GM12878 (cell line): ENCODE data around the gene HOATZ. TPM values are rescaled to one million over a fixed set of nuclear protein-coding genes. Genes with fewer than 3 reads are reported as not detected.

Experiments
- ATAC-seq: fragments of 200-7000 bp; cut with Tn5 transposase; 3 replicates; pipeline ENCODE4 v1.9.1; 2020; ENCODE audit warnings: mild to moderate bottlenecking, moderate library complexity
- BruUV-seq: library from RNA; stranded (reverse); fragments of 400-500 nt; replicated peaks from 2 replicates; lab custom pipeline; 2021; lab: Mats Ljungman, UMichigan
- CTCF ChIA-PET: fragments of 300-600 bp; sonication (Branson Sonifier 250); formaldehyde crosslinking; extraction: SDS; loops from one replicate; lab custom pipeline; 2021; ENCODE audit warnings: inconsistent platforms; lab: Yijun Ruan, JAX
- POLR2A ChIA-PET: fragments of 350-600 bp; formaldehyde crosslinking; extraction: SDS; loops from one replicate; lab custom pipeline; 2021; ENCODE audit warnings: inconsistent platforms; lab: Charles Lee
- RAD21 ChIA-PET: fragments of 300-600 bp; sonication (Branson Sonifier 250); formaldehyde crosslinking; loops from one replicate; lab custom pipeline; 2023; ENCODE audit warnings: antibody characterized with exemption; ENCODE audit not compliant: unreplicated experiment; lab: Charles Lee
- SMC1A ChIA-PET: fragments of 300-600 bp; sonication (Branson Sonifier 250); formaldehyde crosslinking; loops from one replicate; lab custom pipeline; 2023; ENCODE audit not compliant: unreplicated experiment, uncharacterized antibody; lab: Charles Lee
- DNase-seq: peaks from one replicate; pipeline ENCODE4 v3.0.0-alpha.2; 2011; ENCODE audit warnings: low read depth, low spot score
- FAIRE-seq: peaks from 3 replicates; lab custom pipeline; 2011; peaks lifted over from hg19 to GRCh38; lab: Jason Lieb, UNC
- H2AFZ ChIP-seq: 2 replicates; pipeline ENCODE4 v1.6.0; 2011; ENCODE audit warnings: low read depth, low read length, control low read depth; ENCODE audit not compliant: control insufficient read depth
- H3K27ac ChIP-seq: 2 replicates; pipeline ENCODE4 v1.5.1; 2011; ENCODE audit warnings: control low read depth; ENCODE audit not compliant: control insufficient read depth, insufficient read depth
- H3K27me3 ChIP-seq, 2 experiments: replicated peaks in 1 of 2; 2 replicates each; pipeline versions ENCODE4 v1.6.0 to v1.6.1; 2011; ENCODE audit warnings: low read length in 1 of 2; ENCODE audit not compliant: control insufficient read depth in 2 of 2, insufficient read depth in 2 of 2
- H3K36me3 ChIP-seq, 2 experiments: 2 replicates each; pipeline ENCODE4 v1.5.1; 2011; ENCODE audit warnings: low read length in 1 of 2; ENCODE audit not compliant: control insufficient read depth in 2 of 2, insufficient read depth in 2 of 2
- H3K4me1 ChIP-seq: 2 replicates; pipeline ENCODE4 v1.6.1; 2011; ENCODE audit warnings: mild to moderate bottlenecking, low read length, moderate library complexity, mixed read lengths; ENCODE audit not compliant: control insufficient read depth, insufficient read depth
- H3K4me2 ChIP-seq: 2 replicates; pipeline ENCODE4 v1.6.0; 2011; ENCODE audit warnings: control low read depth; ENCODE audit not compliant: control insufficient read depth, insufficient read depth
- H3K4me3 ChIP-seq: fragments of 200-600 bp; sonication (generic); 2 replicates; pipeline ENCODE4 v1.5.1; 2016
- H3K79me2 ChIP-seq: 2 replicates; pipeline ENCODE4 v1.6.0; 2011; ENCODE audit warnings: low read length; ENCODE audit not compliant: control insufficient read depth, insufficient read depth
- H3K9ac ChIP-seq: 2 replicates; pipeline ENCODE4 v1.8.0; 2011; ENCODE audit warnings: low read length, control low read depth, mixed read lengths; ENCODE audit not compliant: control insufficient read depth, insufficient read depth
- H3K9me3 ChIP-seq: replicated peaks from 3 replicates; pipeline ENCODE4 v1.5.1; 2011; ENCODE audit warnings: mild to moderate bottlenecking, low read length; ENCODE audit not compliant: control insufficient read depth, insufficient read depth
- H4K20me1 ChIP-seq: 2 replicates; pipeline ENCODE4 v1.6.0; 2011; ENCODE audit not compliant: control insufficient read depth, insufficient read depth
- BHLHE40 ChIP-seq, 2 experiments: fragments of 450-650 bp in 1 of 2; IDR thresholded peaks; 2 replicates each; pipeline ENCODE4 v1.6.1; 2011 to 2017; ENCODE audit warnings: low read depth in 2 of 2, borderline replicate concordance in 1 of 2, improper control_type of control experiment in 1 of 2, low read length in 1 of 2, mild to moderate bottlenecking in 1 of 2
- HDAC6 ChIP-seq: fragments of 200-600 bp; sonication (generic); IDR thresholded peaks from one replicate; pipeline ENCODE4 v1.8.0; 2017; ENCODE audit warnings: antibody characterized with exemption; ENCODE audit not compliant: unreplicated experiment
- MXI1 ChIP-seq: fragments of 150-350 bp; IDR thresholded peaks from 2 replicates; pipeline ENCODE4 v1.6.1; 2011; ENCODE audit warnings: low read depth, mild to moderate bottlenecking, inconsistent platforms, low read length, improper control_type of control experiment
- REST ChIP-seq: IDR thresholded peaks from 2 replicates; pipeline ENCODE4 v1.6.1; 2012; ENCODE audit warnings: mild to moderate bottlenecking, low read depth, low read length
- SUZ12 ChIP-seq: fragments of 200-600 bp; sonication (generic); IDR thresholded peaks from one replicate; pipeline ENCODE4 v1.6.1; 2018; ENCODE audit warnings: antibody characterized with exemption, mild to moderate bottlenecking; ENCODE audit not compliant: unreplicated experiment
- ZBTB4 ChIP-seq: fragments of 450-650 bp; formaldehyde crosslinking; IDR thresholded peaks from 2 replicates; pipeline ENCODE4 v1.4.0; 2022; ENCODE audit warnings: mild to moderate bottlenecking, moderate library complexity
- ZNF622 ChIP-seq: fragments of 450-650 bp; IDR thresholded peaks from 2 replicates; pipeline ENCODE4 v1.6.1; 2017; ENCODE audit warnings: mild to moderate bottlenecking, inconsistent platforms
- WGBS: methylation state at CpG from one replicate; pipeline ENCODE4 v1.1.6; 2016; ENCODE audit warnings: low lambda C conversion rate; ENCODE audit not compliant: insufficient replicate concordance, insufficient coverage; ENCODE audit errors: missing lambda C conversion rate; 5-methylcytosine and 5-hydroxymethylcytosine counted together
- in situ Hi-C: fragments of 300-500 bp; cut with MboI; formaldehyde crosslinking; loops from 9 replicates; pipeline ENCODE4 v1.14.3; 2018; ENCODE audit warnings: mixed read lengths
- intact Hi-C: fragments of 100-400 bp; cut with micrococcal nuclease; formaldehyde crosslinking; loops from one replicate; pipeline ENCODE4 v1.14.2; 2022; ENCODE audit not compliant: unreplicated experiment
- polyA plus RNA-seq, 11 experiments: library from polyadenylated mRNA; depleted of rRNA in 4 of 11; unstranded in 6 of 11; stranded (reverse) in 5 of 11; fragments of >200 nt; fragmentation: Nextera tagmentation in 4 of 11; fragmentation: Illumina TruSeq in 1 of 11; extraction: Ambion mirVana in 4 of 11; extraction: Trizol in 1 of 11; gene quantifications; 1 replicate in 1 of 11; 2 replicates in 10 of 11; pipeline versions ENCODE4 v1.2.1 to v1.2.3, GENCODE V29; 2011 to 2016; ENCODE audit warnings: inconsistent platforms in 2 of 11, missing spikeins in 2 of 11, low read depth in 1 of 11
- total RNA-seq, 4 experiments: library from RNA; depleted of rRNA in 3 of 4; stranded (reverse); fragments of >200 nt in 3 of 4; fragmentation: Illumina TruSeq in 1 of 4; extraction: Trizol in 1 of 4; gene quantifications; 2 replicates each; pipeline versions ENCODE4 v1.2.1 to v1.2.3, GENCODE V29; 2013 to 2021

The HOATZ gene
- total and polyA plus RNA-seq, 10 of the 15 experiments (the other 5 are each of a cell fraction or from before 2014, with no cell fraction given), result 0.28 TPM; not detected in 9

GRCh38 chr11:111477898-111478297 lies 36.7 kb upstream of the HOATZ start:
- Histone ChIP-seq H3K79me2 (no peaks in the 10 kb centered on the region), H3K4me1 (no peaks in the 10 kb centered on the region), H2AFZ (no peak overlapping the region), H3K36me3 (no peaks in the 10 kb centered on the region), H3K9me3 (peaks cover under 1% of the 10 kb centered on the region; the same call in 2 of the 3 replicates), H3K4me3 (no peak overlapping the region), H4K20me1 (no peaks in the 10 kb centered on the region), H3K9ac (no peak overlapping the region), H3K27me3 (peaks cover 0 to 2% of the 10 kb centered on the region in 2 experiments; a peak in 2 of 4 replicates), H3K4me2 (no peak overlapping the region), H3K27ac (no peak overlapping the region)
- SMC1A ChIA-PET, result no interaction called here
- CTCF ChIA-PET, result no interaction called here
- WGBS, result 0% methylated on average over 2 of the region's 2 CpGs
- intact Hi-C loops, result no loop called here
- in situ Hi-C loops, result no loop called here
- DNase-seq (no peak), FAIRE-seq (no peak), ATAC-seq (no peak)
- POLR2A ChIA-PET, result no interaction called here
- RAD21 ChIA-PET, result no interaction called here
- no TSS peak for BruUV-seq
- TF ChIP-seq ZBTB4, result no peak

GRCh38 chr11:111479666-111480065 lies 34.9 kb upstream of the HOATZ start:
- ChIA-PET RAD21 (no interaction called here), SMC1A (no interaction called here), CTCF (interaction anchor here (0.6 kb wide), 1 partner anchor 29 kb away, joined by 4 read pairs; no protein-coding TSS in a partner anchor), POLR2A (no interaction called here)
- no peak overlapping the region for H3K9ac ChIP-seq
- in situ Hi-C loops (no loop called here), intact Hi-C loops (no loop called here)
- peaks cover 5% of the 10 kb centered on the region; the same call in 2 of the 3 replicates for H3K9me3 ChIP-seq
- H3K4me1 ChIP-seq, result no peaks in the 10 kb centered on the region
- DNase-seq, result no peak
- H3K4me2 ChIP-seq, result no peak overlapping the region
- ATAC-seq, result no peak
- H4K20me1 ChIP-seq, result no peaks in the 10 kb centered on the region
- H3K27ac ChIP-seq, result no peak overlapping the region
- no TSS peak for BruUV-seq
- no peak overlapping the region for H2AFZ ChIP-seq
- H3K36me3 ChIP-seq, result no peaks in the 10 kb centered on the region
- H3K27me3 ChIP-seq, result peaks cover 0 to 2% of the 10 kb centered on the region in 2 experiments; a peak in 2 of 4 replicates
- H3K79me2 ChIP-seq, result no peaks in the 10 kb centered on the region
- FAIRE-seq, result no peak
- 3% methylated on average over 1 of the region's 1 CpG for WGBS
- no peak overlapping the region for H3K4me3 ChIP-seq
- TF ChIP-seq MXI1, result no peak
- TF ChIP-seq HDAC6, result no peak
- TF ChIP-seq REST, result no peak
- no peak for TF ChIP-seq BHLHE40 (IDR thresholded peaks at IDR 0.05; ENCODE audit: borderline replicate concordance in 1 of 2, low read depth in 2 of 2, low read length in 1 of 2)
- no peak for TF ChIP-seq ZNF622
- TF ChIP-seq SUZ12, result no peak
